Uterus (tissue), 4 donors: ENCODE measurements around the gene COPS8. TPM values are rescaled to one million over a fixed set of nuclear protein-coding genes. Genes with fewer than 3 reads are reported as not detected.

Experiments
- DNase-seq, 2 donors: peaks; one replicate each; pipeline ENCODE4 v3.0.0-alpha.2; 2019 to 2020
- H3K27ac ChIP-seq, 2 donors: fragments of 200-600 bp; sonication (generic); 1 replicate in 1 of 2; 2 replicates in 1 of 2; pipeline ENCODE4 v1.5.1; 2016 to 2018
- H3K27me3 ChIP-seq, 2 donors: fragments of 200-600 bp; sonication (generic); one replicate each; pipeline ENCODE4 v1.5.1; 2018 to 2019; ENCODE audit warnings: control low read depth in 1 of 2
- H3K36me3 ChIP-seq, 2 donors: fragments of 200-600 bp; sonication (generic); one replicate each; pipeline ENCODE4 v1.5.1; 2019; ENCODE audit warnings: control low read depth in 1 of 2
- H3K4me1 ChIP-seq, 2 donors: fragments of 200-600 bp; sonication (generic); one replicate each; pipeline ENCODE4 v1.5.1; 2018 to 2019; ENCODE audit warnings: control low read depth in 1 of 2
- H3K4me3 ChIP-seq, 2 donors: fragments of 200-600 bp; sonication (generic); 1 replicate in 1 of 2; 2 replicates in 1 of 2; pipeline ENCODE4 v1.5.1; 2018 to 2019; ENCODE audit warnings: mild to moderate bottlenecking in 1 of 2
- H3K9me3 ChIP-seq, 2 donors: fragments of 200-600 bp; sonication (generic); one replicate each; pipeline ENCODE4 v1.5.1; 2019; ENCODE audit warnings: control low read depth in 1 of 2
- POLR2A ChIP-seq, 2 donors: fragments of 450-650 bp; IDR thresholded peaks; one replicate each; pipeline ENCODE4 v1.6.1; 2016; ENCODE audit warnings: antibody characterized with exemption in 2 of 2, mild to moderate bottlenecking in 1 of 2, moderate library complexity in 1 of 2
- intact Hi-C: fragments of 100-400 bp; cut with DNase I; formaldehyde crosslinking; loops from one replicate; pipeline ENCODE4 v1.15.1; 2023; ENCODE audit warnings: low total_unique reads
- total RNA-seq, 4 donors: library from RNA; depleted of rRNA in 3 of 4; stranded (reverse); fragments of >200 nt in 3 of 4; gene quantifications; one replicate each; pipeline versions ENCODE4 v1.1.0 to v1.2.4, GENCODE V29; 2014 to 2023
- TF ChIP-seq, protein P1 (sequence below), 4 experiments: fragments of 200-600 bp in 2 of 4; fragments of 450-650 bp in 2 of 4; sonication (generic) in 2 of 4; IDR thresholded peaks; one replicate each; pipeline ENCODE4 v1.5.1; 2016 to 2019; ENCODE audit warnings: antibody characterized with exemption in 4 of 4, mild to moderate bottlenecking in 2 of 4, moderate library complexity in 1 of 4
- donor health status: DM: yes; HTN: yes; CAD: no.

Gene COPS8
- total RNA-seq, 4 donors from 2014 or later = 45.0 to 139 (median 60.8) TPM

DNA sequence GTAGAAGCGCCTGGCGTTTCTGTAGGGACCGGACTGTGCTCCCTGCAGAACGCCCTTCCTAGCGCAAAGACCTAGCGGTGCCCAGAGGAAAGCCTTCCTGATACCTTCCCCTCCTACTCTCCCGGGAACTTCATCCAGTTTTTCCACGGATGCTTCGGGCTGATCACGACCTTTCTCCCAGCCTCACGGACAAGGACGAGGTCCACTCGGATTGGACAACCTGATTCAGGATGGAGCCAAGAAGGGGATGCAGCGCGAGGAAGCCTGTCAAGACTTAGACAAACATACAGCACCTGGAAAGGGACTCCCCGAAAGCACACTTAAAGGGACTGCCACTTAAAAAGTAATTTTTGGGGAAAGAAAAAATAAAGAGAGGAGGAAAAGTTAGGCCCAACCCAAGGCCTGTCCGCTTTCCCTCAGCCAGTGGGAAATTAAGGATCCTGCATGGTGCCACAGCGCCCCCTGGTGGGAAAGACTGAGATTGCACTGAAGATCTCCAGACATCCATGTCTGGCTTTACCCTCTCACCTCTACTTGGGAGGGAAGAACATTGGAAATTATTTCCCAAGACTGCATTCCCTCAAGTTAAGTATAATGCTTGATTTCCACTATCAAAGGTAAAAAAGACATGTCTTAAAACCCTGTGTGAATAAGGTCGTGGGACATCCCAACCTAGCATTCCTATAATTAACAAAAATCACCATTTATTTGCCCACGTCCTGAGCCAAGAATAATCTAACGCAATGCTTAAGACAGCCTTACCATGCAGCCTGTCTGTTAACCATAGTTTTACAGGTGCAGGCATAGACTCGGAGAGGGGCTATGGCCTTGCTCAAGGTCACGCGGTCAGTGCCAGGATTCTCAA is 13.4 kb upstream of the COPS8 start:
- Histone ChIP-seq H3K27ac (no peak overlapping the region), H3K4me3 (no peak overlapping the region), H3K9me3 (no peaks in the 10 kb centered on the region), H3K27me3 (no peaks in the 10 kb centered on the region), H3K36me3 (no peaks in the 10 kb centered on the region), H3K4me1 (no peaks in the 10 kb centered on the region)
- no peak for TF ChIP-seq POLR2A (IDR thresholded peaks at IDR 0.05)
- TF ChIP-seq, protein P1, sequence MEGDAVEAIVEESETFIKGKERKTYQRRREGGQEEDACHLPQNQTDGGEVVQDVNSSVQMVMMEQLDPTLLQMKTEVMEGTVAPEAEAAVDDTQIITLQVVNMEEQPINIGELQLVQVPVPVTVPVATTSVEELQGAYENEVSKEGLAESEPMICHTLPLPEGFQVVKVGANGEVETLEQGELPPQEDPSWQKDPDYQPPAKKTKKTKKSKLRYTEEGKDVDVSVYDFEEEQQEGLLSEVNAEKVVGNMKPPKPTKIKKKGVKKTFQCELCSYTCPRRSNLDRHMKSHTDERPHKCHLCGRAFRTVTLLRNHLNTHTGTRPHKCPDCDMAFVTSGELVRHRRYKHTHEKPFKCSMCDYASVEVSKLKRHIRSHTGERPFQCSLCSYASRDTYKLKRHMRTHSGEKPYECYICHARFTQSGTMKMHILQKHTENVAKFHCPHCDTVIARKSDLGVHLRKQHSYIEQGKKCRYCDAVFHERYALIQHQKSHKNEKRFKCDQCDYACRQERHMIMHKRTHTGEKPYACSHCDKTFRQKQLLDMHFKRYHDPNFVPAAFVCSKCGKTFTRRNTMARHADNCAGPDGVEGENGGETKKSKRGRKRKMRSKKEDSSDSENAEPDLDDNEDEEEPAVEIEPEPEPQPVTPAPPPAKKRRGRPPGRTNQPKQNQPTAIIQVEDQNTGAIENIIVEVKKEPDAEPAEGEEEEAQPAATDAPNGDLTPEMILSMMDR (IDR thresholded peaks at IDR 0.05) = peak; percentile 86 to 92 (median 86)
- DNase-seq = peak; percentile 70 to 72
- intact Hi-C loops = no loop called here

DNA sequence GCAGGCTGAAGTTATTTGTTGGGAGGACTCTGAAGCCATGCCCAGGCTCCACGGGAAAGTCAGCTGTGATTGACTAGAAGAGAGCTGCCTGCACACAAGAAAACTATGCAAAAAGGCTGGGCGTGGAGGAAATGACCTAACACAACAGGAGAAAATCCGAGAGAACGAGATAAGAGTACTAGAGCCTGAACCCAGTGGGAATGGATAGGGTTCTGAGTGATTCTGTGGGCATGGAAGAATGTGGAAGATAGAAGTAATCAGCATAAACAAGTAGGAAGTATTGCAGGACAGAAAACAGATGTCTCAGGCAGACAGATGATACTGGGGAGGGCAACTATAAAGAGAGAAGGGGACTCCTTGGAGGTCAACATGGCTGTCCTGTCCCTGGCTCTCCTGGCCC is 12.1 kb upstream of the COPS8 start:
- no peaks in the 10 kb centered on the region for H3K36me3 ChIP-seq
- H3K27ac ChIP-seq = no peak overlapping the region
- no peaks in the 10 kb centered on the region for H3K4me1 ChIP-seq
- no peak for TF ChIP-seq POLR2A (IDR thresholded peaks at IDR 0.05)
- TF ChIP-seq, protein P1 (IDR thresholded peaks at IDR 0.05) = no peak
- intact Hi-C loops = no loop called here
- no peak overlapping the region for H3K4me3 ChIP-seq
- no peaks in the 10 kb centered on the region for H3K27me3 ChIP-seq
- DNase-seq = no peak
- H3K9me3 ChIP-seq = no peaks in the 10 kb centered on the region

DNA sequence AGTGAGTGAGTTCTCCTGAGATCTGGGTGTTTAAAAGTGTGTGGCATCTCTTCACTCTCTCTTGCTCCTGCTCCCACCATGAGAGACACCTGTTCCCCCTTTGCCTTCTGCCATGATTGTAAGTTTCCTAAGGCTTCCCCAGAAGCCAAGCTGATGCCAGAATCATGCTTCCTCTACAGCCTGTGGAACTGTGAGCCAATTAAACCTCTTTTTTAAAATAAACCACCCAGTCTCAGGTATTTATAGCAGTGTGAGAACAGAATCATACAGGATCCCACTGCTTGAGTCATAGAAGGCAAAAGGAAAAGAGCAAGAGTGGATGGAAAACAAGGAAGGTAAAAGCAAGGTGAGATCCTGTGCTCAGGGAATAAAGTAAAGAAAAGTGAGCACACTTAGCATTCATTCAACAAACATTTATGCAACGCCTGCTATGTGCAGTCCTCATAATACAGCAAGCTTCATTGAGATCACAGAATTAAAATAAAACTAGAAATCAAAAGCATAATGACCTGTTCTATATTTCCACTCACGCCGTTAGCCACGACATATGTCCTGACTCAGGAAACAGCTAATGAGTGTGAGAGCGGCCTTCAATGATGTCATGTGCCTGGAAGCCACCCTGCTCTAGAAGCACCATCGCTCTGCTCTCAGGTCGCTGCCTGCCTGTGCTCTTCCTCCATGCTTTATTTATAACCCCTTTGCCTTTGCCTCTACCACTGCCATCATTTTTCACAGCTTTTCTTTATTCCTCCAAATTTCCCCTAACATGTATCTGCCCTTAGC is 11.3 kb upstream of the COPS8 start:
- Histone ChIP-seq H3K4me1 (no peaks in the 10 kb centered on the region), H3K36me3 (no peaks in the 10 kb centered on the region), H3K27ac (no peak overlapping the region), H3K27me3 (no peaks in the 10 kb centered on the region), H3K9me3 (no peaks in the 10 kb centered on the region), H3K4me3 (no peak overlapping the region)
- no peak for DNase-seq
- intact Hi-C loops = no loop called here
- TF ChIP-seq, protein P1 (IDR thresholded peaks at IDR 0.05) = no peak
- no peak for TF ChIP-seq POLR2A (IDR thresholded peaks at IDR 0.05)

DNA sequence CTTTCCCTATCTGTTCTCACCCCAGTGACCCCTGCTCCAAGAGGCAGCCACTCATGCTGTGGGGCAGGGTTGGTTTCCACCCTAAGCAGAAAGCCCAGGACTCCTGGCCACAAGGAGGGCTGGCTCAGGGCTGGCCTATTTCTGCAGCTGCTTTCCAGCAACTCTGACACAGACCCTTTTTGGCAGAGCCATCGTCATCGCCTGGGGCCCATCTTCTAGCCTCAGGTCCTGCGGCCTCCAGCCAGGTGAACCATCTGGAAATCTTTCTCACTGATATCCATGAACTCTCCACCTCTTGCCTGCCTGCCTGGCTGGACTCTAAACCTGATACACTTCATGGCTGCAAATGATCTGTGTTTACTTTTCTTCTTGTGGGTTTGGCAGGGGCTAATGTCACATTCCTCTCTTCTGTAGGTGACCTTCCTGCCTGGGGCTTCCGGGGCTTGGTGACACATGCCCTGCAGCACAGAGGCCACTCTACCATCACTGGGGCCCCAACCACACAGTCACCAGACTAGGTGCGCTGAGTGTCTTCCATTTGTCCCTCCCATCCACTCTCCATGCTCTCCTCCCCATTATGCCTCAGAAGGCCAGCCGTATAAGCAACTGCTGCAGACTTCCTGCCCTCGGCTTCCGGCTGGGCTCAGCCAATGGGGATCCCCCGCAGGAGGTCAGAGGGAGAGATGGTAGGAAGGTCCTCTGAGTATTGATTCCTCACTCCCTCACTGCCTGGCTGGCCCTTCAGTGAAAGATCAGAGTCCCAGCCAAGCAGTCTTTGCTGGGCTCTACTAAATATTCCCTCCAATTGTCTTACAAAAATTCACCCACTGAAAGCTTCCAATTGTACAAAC is 9.7 kb upstream of the COPS8 start:
- H3K36me3 ChIP-seq = no peaks in the 10 kb centered on the region
- H3K4me3 ChIP-seq = no peak overlapping the region
- intact Hi-C loops = no loop called here
- no peaks in the 10 kb centered on the region for H3K27me3 ChIP-seq
- no peaks in the 10 kb centered on the region for H3K4me1 ChIP-seq
- H3K9me3 ChIP-seq = no peaks in the 10 kb centered on the region
- no peak overlapping the region for H3K27ac ChIP-seq
- no peak for DNase-seq
- TF ChIP-seq, protein P1 (IDR thresholded peaks at IDR 0.05) = no peak
- TF ChIP-seq POLR2A (IDR thresholded peaks at IDR 0.05) = no peak
